GM21529 (cell line): ENCODE data around the gene RAB27B.

Experiments
- ATAC-seq: cut with Tn5 transposase; IDR thresholded peaks from one replicate; pipeline ENCODE4 v1.9.1; 2021; ENCODE audit not compliant: unreplicated experiment

The RAB27B gene

DNA sequence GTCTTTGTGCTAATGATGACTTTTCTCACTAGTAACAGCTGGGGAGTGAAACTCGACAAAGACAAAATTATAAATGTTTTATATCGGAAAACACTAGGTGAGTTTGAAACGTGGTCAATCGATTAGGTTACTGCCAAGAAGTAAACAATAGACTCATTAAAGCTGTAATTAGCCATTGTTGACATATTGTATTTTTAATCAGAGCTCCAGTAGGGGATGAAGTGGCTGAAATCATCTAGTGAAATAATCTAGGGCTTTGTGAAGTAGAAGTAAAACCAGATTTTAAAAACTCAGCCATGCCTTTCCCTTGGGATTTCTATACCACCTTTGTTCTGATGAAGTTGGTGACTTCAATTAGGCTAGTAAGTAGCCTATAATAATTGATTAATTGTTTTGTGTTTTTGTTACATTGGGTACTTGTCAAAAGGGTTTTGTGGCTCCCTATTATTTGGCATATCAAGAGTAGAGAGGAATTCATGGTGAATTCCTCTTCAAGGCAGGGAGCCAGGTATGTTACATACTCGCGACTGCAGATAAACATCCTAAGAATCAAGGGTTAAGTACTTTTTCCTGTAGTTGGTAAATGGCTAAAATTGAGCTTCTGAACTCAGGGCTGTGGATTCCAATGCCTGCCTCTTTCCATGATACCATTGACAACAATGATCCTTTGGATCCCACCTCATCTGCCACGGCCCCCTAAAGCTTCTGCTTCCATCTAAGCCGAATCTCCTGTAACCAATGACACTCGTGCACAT is 31.6 kb downstream of the RAB27B start:
- no peak for ATAC-seq

GRCh38 chr18:54860941-54861340 is 32.7 kb downstream of the RAB27B start:
- ATAC-seq: no peak

DNA sequence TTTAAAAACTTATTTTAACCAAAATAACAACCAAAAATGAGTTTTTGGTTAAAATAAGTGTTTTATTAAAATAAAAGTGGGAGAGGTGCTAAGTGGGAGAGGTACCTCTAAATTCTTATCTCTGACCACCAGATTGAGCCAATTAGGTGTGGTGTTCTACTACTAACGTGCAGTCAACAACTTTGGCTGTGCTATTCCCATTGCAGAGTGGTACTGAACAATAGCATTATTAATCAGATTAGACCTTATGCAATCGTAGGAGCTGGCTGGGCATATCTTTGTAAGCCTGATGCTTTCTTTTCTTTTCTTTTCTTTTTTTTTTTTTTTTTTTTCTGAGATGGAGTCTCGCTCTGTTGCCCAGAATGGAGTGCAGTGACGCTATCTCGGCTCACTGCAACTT is 38.9 kb downstream of the RAB27B start:
- ATAC-seq: no peak

DNA sequence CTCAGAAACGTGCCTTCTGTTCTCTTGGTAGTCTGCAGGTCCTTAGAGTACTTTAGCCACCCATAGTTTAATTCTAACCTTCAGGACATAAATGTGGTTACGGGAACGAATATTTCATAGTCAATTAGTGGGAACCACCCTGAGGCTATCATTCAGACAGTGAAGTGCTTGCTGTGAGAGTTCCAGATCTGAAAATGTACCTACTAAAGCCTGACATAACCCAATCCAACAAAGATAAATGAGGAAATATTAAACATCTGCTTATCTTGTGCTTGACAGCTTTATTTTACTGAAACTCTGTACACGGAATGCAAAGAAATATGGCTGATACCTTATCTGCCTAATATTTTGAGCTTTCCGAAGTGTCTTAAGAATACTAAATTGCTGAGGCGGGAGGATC is 43.0 kb downstream of the RAB27B start:
- ATAC-seq: no peak

- no peak for ATAC-seq
These were observed 44.4 kb downstream of the RAB27B start for GRCh38 chr18:54872681-54873080.

DNA sequence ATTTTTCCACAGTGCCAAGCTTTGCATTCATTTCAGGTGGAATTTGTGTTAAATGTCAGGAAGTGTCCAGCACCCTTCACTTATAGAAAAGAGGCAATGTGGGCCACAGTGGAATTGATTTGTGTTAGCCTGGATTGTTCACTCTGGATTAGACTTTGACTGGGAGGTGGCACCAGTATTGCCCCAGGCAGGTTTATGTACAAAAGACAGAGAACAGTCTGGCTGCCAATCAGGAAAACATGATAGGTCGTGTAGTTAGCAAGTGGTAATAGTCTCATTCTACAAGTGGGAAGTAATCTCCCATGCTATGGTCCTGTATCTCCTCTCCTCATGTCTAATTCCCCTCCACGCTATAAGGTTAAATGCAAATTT is 45.6 kb downstream of the RAB27B start:
- ATAC-seq: no peak

GRCh38 chr18:54875063-54875462 is 46.8 kb downstream of the RAB27B start:
- ATAC-seq: no peak

- no peak for ATAC-seq
These were observed 48.8 kb downstream of the RAB27B start for GRCh38 chr18:54877076-54877475.

DNA sequence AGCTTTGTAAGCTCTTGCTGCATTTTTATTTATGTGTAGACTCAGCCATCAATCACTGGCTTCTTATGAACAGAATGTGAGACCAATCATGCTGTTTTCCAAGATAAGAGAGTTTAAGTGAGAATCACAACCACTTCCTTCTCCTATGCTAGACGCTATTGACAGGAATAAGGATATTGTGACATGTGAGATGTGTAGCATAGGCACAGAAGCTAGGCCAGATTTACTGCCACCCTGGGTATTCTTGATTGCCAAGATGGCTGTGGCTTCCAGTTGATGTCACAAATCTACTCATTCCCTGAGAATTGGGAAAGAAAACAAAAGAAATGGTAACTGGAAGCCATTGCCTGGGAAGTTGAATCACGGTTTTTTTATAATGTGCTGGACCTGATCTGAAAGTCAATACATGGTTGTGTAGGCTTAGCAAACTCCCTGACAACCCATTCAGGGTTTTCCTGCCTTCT is 49.9 kb downstream of the RAB27B start:
- no peak for ATAC-seq

GRCh38 chr18:54878659-54879358 is 50.5 kb downstream of the RAB27B start:
- ATAC-seq: no peak

GRCh38 chr18:54879691-54880090 is 51.4 kb downstream of the RAB27B start:
- ATAC-seq: no peak

DNA sequence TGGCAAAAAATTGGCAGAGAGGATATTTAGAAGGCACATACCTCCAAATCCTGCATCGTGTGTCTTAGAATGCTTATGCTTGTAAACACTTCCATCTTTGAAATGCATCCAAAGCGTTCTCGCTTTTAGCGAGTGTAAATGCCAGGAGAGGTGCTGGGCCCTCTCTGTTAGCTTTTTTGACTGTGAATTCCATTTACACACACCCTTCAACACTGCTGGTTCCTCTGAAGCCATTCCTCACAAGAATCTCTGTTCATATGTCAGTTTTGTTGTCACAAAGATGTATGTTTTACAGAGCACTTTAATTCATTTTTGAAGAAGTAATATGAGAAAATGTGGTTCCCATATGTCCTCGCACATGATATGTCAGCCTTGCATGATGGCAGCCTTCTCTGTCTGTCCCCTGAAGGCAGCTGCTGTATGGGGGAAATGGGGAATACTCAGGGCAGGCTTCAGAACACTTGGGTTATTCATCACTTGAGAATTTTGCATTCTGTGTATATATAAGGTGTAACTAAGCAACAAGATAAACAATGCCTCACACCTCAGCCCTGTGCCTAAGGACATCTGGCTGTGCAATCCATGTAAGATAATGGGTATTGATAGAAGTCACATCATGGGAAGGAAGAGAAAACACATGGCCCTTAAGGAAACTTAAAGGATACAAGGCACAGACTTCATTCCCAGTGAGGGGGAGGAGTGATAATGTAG is 52.3 kb downstream of the RAB27B start:
- ATAC-seq: no peak

DNA sequence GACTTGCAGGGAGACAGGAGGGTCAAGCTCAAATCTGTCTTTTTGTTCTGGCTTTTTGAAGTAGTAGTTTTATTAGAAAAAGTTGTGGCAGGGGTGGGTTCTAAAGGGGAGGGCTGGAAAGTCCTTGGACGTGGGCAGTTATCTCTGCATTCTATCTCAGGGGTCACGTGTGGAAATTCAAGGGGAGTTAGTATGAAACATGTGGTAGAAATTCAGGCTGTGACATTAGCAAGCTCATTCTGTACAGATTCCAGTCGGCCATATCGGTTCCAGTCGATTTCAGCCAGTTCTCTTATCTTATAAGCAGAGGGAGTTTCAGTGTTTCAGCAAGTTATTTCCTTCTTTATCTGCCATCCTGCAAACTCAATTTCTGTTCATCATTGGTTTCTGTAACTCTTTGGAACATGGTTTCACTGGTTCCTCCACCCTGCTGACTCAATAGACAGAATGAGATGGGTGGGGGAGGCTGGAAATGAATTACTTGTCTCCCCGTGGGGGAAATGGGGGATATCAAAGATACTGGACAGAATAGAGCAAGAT is 53.0 kb downstream of the RAB27B start:
- ATAC-seq: no peak

GRCh38 chr18:54882318-54882717 is 54.0 kb downstream of the RAB27B start:
- no peak for ATAC-seq

DNA sequence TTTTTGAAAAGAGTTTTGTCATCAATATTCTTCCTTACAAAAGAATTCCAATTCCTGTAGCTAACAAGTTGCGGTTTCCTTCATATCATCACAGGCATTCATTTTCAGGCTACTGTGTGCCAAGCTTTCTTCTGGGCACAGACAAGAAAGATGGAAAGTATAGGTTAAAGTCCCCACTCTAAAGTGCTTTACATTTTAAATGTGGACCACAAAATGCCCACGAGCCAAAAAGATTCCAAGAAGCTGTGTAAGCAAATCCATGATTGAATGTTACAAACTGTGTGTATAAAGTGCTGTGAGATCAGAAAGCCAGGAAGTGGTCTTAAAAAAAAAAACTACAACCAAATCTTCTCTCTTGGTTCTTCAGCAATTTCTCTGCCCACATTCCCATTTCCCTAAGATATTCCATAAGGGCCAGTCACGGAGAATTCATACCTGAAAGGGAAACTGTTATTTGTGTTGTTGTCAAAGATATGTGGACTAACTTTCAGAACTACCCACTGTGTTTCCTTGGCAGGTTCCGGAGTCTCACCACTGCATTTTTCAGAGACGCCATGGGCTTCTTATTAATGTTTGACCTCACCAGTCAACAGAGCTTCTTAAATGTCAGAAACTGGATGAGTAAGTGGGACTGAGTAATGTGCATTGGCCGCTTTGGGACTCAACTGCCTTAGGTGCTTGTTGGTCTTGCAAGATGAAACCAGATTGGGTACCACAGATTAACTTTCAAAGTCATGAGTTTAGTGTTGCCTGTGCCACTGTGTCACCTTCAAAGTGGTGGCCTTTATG is 55.7 kb downstream of the RAB27B start:
- no peak for ATAC-seq

GRCh38 chr18:54888378-54888777 is 60.1 kb downstream of the RAB27B start:
- ATAC-seq: no peak

GRCh38 chr18:54888933-54889332 is 60.7 kb downstream of the RAB27B start:
- no peak for ATAC-seq

- ATAC-seq: no peak
These were observed 71.2 kb downstream of the RAB27B start for GRCh38 chr18:54899500-54899899.

DNA sequence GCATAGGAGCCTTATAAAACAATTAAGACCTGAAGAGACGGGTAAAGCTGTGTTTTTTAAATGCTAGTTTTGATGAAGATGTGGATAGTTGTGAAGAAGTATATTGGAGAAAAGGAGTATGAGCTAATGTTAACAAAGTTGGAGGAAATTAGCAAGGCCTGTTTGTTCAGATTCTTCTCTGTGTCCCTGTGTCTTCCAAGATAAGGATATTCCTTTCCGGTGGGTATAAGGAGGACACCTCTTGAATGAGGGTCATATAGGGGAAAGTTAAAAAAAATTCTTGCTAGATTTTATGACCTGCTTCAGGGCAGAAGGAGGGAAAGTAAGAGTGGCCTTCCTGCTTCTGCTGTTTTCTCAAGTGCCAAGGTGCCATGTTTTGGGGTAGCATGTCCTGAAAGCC is 72.0 kb downstream of the RAB27B start:
- ATAC-seq: no peak

DNA sequence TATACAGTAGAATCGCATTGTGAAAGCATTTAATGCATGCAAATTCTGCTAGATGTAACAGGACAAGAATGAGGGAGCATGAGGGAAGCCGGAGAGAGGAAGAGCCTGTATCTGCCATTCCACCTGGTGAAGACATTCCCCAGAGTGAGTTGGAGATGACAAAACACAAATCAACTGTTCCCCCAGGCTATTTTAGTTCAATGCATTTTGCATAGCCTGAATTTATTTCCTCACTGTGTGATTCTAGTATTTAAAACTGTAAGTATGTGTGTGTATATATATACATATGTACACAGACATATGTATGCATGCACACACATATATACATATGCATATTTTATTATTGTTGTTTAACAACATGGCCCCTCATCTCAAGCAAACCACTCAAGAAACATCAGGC is 76.3 kb downstream of the RAB27B start:
- ATAC-seq: no peak

DNA sequence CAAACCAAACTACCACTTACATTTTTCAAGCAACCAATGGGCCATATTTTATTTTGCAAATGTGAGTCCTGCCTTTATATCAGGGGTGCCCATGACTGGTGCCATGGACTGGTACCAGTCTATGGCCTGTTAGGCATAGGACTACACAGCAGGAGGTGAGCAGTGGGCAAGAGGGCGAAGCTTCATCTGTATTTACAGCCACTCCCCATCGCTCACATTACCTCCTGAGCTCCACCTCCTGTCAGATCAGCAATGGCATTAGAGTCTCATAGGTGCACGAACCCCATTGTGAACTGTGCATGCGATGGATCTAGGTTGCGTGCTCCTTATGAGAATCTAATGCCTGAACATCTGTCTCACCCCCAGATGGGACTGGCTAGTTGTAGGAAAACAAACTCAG is 77.4 kb downstream of the RAB27B start:
- no peak for ATAC-seq
